Prostate gland (tissue), 2 donors: ENCODE data around the gene SOWAHD. TPM values are rescaled to one million over a fixed set of nuclear protein-coding genes. Genes with fewer than 3 reads are reported as not detected.

Source experiments
- DNase-seq: peaks from one replicate; pipeline ENCODE4 v3.0.0-alpha.2; 2019; ENCODE audit warnings: low spot score
- H3K27ac ChIP-seq, 2 donors: fragments of 200-600 bp; sonication (generic); 2 replicates each; pipeline ENCODE4 v1.5.1; 2017 to 2019
- H3K27me3 ChIP-seq: fragments of 200-600 bp; sonication (generic); replicated peaks from 2 replicates; pipeline ENCODE4 v1.5.1; 2019; ENCODE audit not compliant: insufficient read depth
- H3K36me3 ChIP-seq, 2 donors: fragments of 200-600 bp; sonication (generic); 1 replicate in 1 of 2; 2 replicates in 1 of 2; pipeline versions ENCODE4 v1.5.1 to v1.8.1; 2017 to 2019
- H3K4me1 ChIP-seq: fragments of 200-600 bp; sonication (generic); replicated peaks from 2 replicates; pipeline ENCODE4 v1.5.1; 2019
- H3K4me3 ChIP-seq, 2 donors: fragments of 200-600 bp; sonication (generic); 2 replicates each; pipeline ENCODE4 v1.5.1; 2017 to 2019
- H3K9me3 ChIP-seq: fragments of 200-600 bp; sonication (generic); 2 replicates; pipeline ENCODE4 v1.5.1; 2017
- CTCF ChIP-seq, 4 experiments: fragments of 200-600 bp in 2 of 4; fragments of 450-650 bp in 2 of 4; sonication (generic) in 2 of 4; IDR thresholded peaks; 1 replicate in 3 of 4; 2 replicates in 1 of 4; pipeline ENCODE4 v1.5.1; 2016 to 2019; ENCODE audit warnings: antibody characterized with exemption in 4 of 4, mild to moderate bottlenecking in 2 of 4, moderate library complexity in 2 of 4
- POLR2A ChIP-seq: fragments of 450-650 bp; IDR thresholded peaks from one replicate; pipeline ENCODE4 v1.6.1; 2016; ENCODE audit warnings: antibody characterized with exemption, mild to moderate bottlenecking
- POLR2AphosphoS5 ChIP-seq: sonication (generic); formaldehyde crosslinking; IDR thresholded peaks from one replicate; pipeline ENCODE4 v1.6.1; 2017; ENCODE audit warnings: antibody characterized with exemption
- WGBS: methylation state at CpG from one replicate; pipeline ENCODE4 v1.1.5; 2018; 5-methylcytosine and 5-hydroxymethylcytosine counted together
- intact Hi-C: fragments of 100-400 bp; cut with DNase I; formaldehyde crosslinking; loops from one replicate; pipeline ENCODE4 v1.14.2; 2022
- total RNA-seq, 2 donors: library from RNA; depleted of rRNA; stranded (reverse); fragments of >200 nt; gene quantifications; one replicate each; pipeline ENCODE4 v1.1.0, GENCODE V29; 2016

The SOWAHD gene
- total RNA-seq, 2 donors from 2014 or later = 13.9 TPM; not detected in 1

- no peak overlapping the region for H3K27ac ChIP-seq
- H3K27me3 ChIP-seq = no peaks in the 10 kb centered on the region
- WGBS = 61% methylated on average over 7 of the region's 7 CpGs
- intact Hi-C loops = no loop called here
- no peaks in the 10 kb centered on the region for H3K36me3 ChIP-seq
- no peaks in the 10 kb centered on the region for H3K4me1 ChIP-seq
- no peak overlapping the region for H3K4me3 ChIP-seq
- DNase-seq = no peak
- no peak for TF ChIP-seq POLR2A
- no peaks in the 10 kb centered on the region for H3K9me3 ChIP-seq
These were observed 31.4 kb upstream of the SOWAHD start for GRCh38 chrX:119726900-119727555.

- no peaks in the 10 kb centered on the region for H3K9me3 ChIP-seq
- no peaks in the 10 kb centered on the region for H3K27me3 ChIP-seq
- no peaks in the 10 kb centered on the region for H3K4me1 ChIP-seq
- TF ChIP-seq CTCF (IDR thresholded peaks at IDR 0.05) (no peak), POLR2A (no peak), POLR2AphosphoS5 (no peak)
- no peak overlapping the region for H3K27ac ChIP-seq
- no peak for DNase-seq
- H3K4me3 ChIP-seq = no peak overlapping the region
- WGBS = 43% methylated on average over 5 of the region's 5 CpGs
- intact Hi-C loops = no loop called here
- H3K36me3 ChIP-seq = no peaks in the 10 kb centered on the region
These were observed 29.9 kb upstream of the SOWAHD start for GRCh38 chrX:119728487-119728886.

- no peak overlapping the region for H3K4me3 ChIP-seq
- H3K36me3 ChIP-seq = no peaks in the 10 kb centered on the region
- H3K4me1 ChIP-seq = no peaks in the 10 kb centered on the region
- no peak overlapping the region for H3K27ac ChIP-seq
- H3K9me3 ChIP-seq = no peaks in the 10 kb centered on the region
- TF ChIP-seq POLR2AphosphoS5 (no peak), CTCF (IDR thresholded peaks at IDR 0.05) (peak in 3 of 4 experiments; percentile 47 to 51 (median 47))
- no peaks in the 10 kb centered on the region for H3K27me3 ChIP-seq
- WGBS = 36% methylated on average over 14 of the region's 14 CpGs
- peak; percentile 24 for DNase-seq
- intact Hi-C loops = loop anchor here (10.0 kb wide), 1 partner anchor 115 kb away; no protein-coding TSS in a partner anchor
These were observed 28.8 kb upstream of the SOWAHD start for GRCh38 chrX:119729408-119730201.

GRCh38 chrX:119734897-119735339, 23.5 kb upstream of the SOWAHD start:
- no peak for TF ChIP-seq CTCF (IDR thresholded peaks at IDR 0.05)
- no peak for TF ChIP-seq POLR2AphosphoS5
- no peak for TF ChIP-seq POLR2A
- Histone ChIP-seq H3K4me1 (no peaks in the 10 kb centered on the region), H3K4me3 (no peak overlapping the region), H3K27ac (no peak overlapping the region), H3K36me3 (no peaks in the 10 kb centered on the region), H3K27me3 (no peaks in the 10 kb centered on the region), H3K9me3 (no peaks in the 10 kb centered on the region)
- intact Hi-C loops = loop anchor here (10.0 kb wide), 1 partner anchor 120 kb away; no protein-coding TSS in a partner anchor
- 30% methylated on average over 7 of the region's 7 CpGs for WGBS
- DNase-seq = no peak

- H3K4me1 ChIP-seq = no peaks in the 10 kb centered on the region
- H3K4me3 ChIP-seq = no peak overlapping the region
- intact Hi-C loops = loop anchor here (10.0 kb wide), 1 partner anchor 121 kb away; no protein-coding TSS in a partner anchor
- no peak for TF ChIP-seq CTCF (IDR thresholded peaks at IDR 0.05)
- no peak for TF ChIP-seq POLR2AphosphoS5
- TF ChIP-seq POLR2A = no peak
- no peak for DNase-seq
- H3K9me3 ChIP-seq = no peaks in the 10 kb centered on the region
- 91% methylated on average over 6 of the region's 6 CpGs for WGBS
- no peaks in the 10 kb centered on the region for H3K36me3 ChIP-seq
- no peaks in the 10 kb centered on the region for H3K27me3 ChIP-seq
- no peak overlapping the region for H3K27ac ChIP-seq
These were observed 22.9 kb upstream of the SOWAHD start for GRCh38 chrX:119735467-119735866.
